OCI-LY3 (cell line): ENCODE results near the gene CHKB.

Source experiments
- H2AFZ ChIP-seq: fragments of 200-600, 300-600 bp; shearing (Covaris generic); 2 replicates; pipeline ENCODE4 v1.6.0; 2014; ENCODE audit warnings: antibody characterized with exemption, low read depth, low read length
- H3K27ac ChIP-seq: fragments of 200-600, 300-600 bp; sonication (generic); 2 replicates; pipeline ENCODE4 v1.5.1; 2014; ENCODE audit warnings: mild to moderate bottlenecking, low read length, moderate library complexity, mixed read lengths
- H3K27me3 ChIP-seq: fragments of 200-600, 300-600 bp; sonication (generic); 2 replicates; pipeline ENCODE4 v1.6.1; 2014; ENCODE audit warnings: low read depth, low read length, mixed read lengths
- H3K36me3 ChIP-seq: fragments of 200-600, 300-600 bp; sonication (generic); replicated peaks from 2 replicates; pipeline ENCODE3; 2014; ENCODE audit warnings: low read depth, low read length, mixed read lengths
- H3K4me1 ChIP-seq: fragments of 300-600, 200-600 bp; sonication (generic); 2 replicates; pipeline ENCODE4 v1.6.1; 2014; ENCODE audit warnings: low read length, mixed read lengths
- H3K4me2 ChIP-seq: fragments of 200-600, 300-600 bp; sonication (generic); 2 replicates; pipeline ENCODE4 v1.6.1; 2014; ENCODE audit warnings: low read length, mixed read lengths
- H3K4me3 ChIP-seq: fragments of 300-600, 200-600 bp; sonication (generic); 2 replicates; pipeline ENCODE4 v1.5.1; 2014; ENCODE audit warnings: antibody characterized with exemption, mild to moderate bottlenecking, low read length, moderate library complexity
- H3K79me2 ChIP-seq: fragments of 300-600, 200-600 bp; shearing (Covaris generic); 2 replicates; pipeline ENCODE4 v1.6.1; 2014; ENCODE audit warnings: mild to moderate bottlenecking, low read length, mixed read lengths
- H3K9ac ChIP-seq: fragments of 300-600, 200-600 bp; shearing (Covaris generic); 2 replicates; pipeline ENCODE4 v1.6.0; 2014; ENCODE audit warnings: mild to moderate bottlenecking, low read length, moderate library complexity
- H3K9me3 ChIP-seq: fragments of 200-600, 300-600 bp; shearing (Covaris generic); 2 replicates; pipeline ENCODE4 v1.6.1; 2014; ENCODE audit warnings: low read length, mixed read lengths; ENCODE audit not compliant: insufficient read depth
- H4K20me1 ChIP-seq: fragments of 200-600, 300-600 bp; sonication (generic); 2 replicates; pipeline ENCODE4 v1.6.1; 2016; ENCODE audit warnings: low read length, mixed read lengths; ENCODE audit not compliant: insufficient read depth
- CTCF ChIP-seq: fragments of 200-600, 300-600 bp; sonication (generic); IDR thresholded peaks from 2 replicates; pipeline ENCODE4 v1.5.1; 2014; ENCODE audit warnings: antibody characterized with exemption, low read length, low read depth
- EZH2phosphoT487 ChIP-seq: fragments of 200-600 bp; shearing (Covaris generic); IDR thresholded peaks from 2 replicates; pipeline ENCODE4 v1.6.1; 2018; ENCODE audit warnings: antibody characterized with exemption, mixed run types, low read depth

CHKB gene

GRCh38 chr22:50606165-50606945 is 23.7 kb upstream of the CHKB start:
- Histone ChIP-seq H4K20me1 (no peaks in the 10 kb centered on the region), H3K79me2 (no peaks in the 10 kb centered on the region), H3K4me2 (no peak overlapping the region), H2AFZ (no peak overlapping the region), H3K4me3 (no peak overlapping the region), H3K36me3 (no peaks in the 10 kb centered on the region), H3K9me3 (no peaks in the 10 kb centered on the region), H3K9ac (no peak overlapping the region), H3K27me3 (no peaks in the 10 kb centered on the region), H3K27ac (no peak overlapping the region), H3K4me1 (no peaks in the 10 kb centered on the region)
- TF ChIP-seq CTCF (peak; percentile 10), EZH2phosphoT487 (no peak)

- no peak for TF ChIP-seq CTCF
- TF ChIP-seq EZH2phosphoT487 = no peak
- no peaks in the 10 kb centered on the region for H3K79me2 ChIP-seq
- H3K36me3 ChIP-seq = no peaks in the 10 kb centered on the region
- no peaks in the 10 kb centered on the region for H3K9me3 ChIP-seq
- no peaks in the 10 kb centered on the region for H4K20me1 ChIP-seq
- H3K4me2 ChIP-seq = no peak overlapping the region
- H3K9ac ChIP-seq = no peak overlapping the region
- H3K4me3 ChIP-seq = no peak overlapping the region
- H3K27ac ChIP-seq = no peak overlapping the region
- H2AFZ ChIP-seq = no peak overlapping the region
- no peaks in the 10 kb centered on the region for H3K27me3 ChIP-seq
- H3K4me1 ChIP-seq = no peaks in the 10 kb centered on the region
These were observed 23.0 kb upstream of the CHKB start for GRCh38 chr22:50605613-50606074.

- Histone ChIP-seq H3K27me3 (no peaks in the 10 kb centered on the region), H3K4me2 (no peak overlapping the region), H2AFZ (no peak overlapping the region), H3K27ac (no peak overlapping the region), H3K9me3 (no peaks in the 10 kb centered on the region), H3K79me2 (no peaks in the 10 kb centered on the region), H4K20me1 (no peaks in the 10 kb centered on the region), H3K4me1 (no peaks in the 10 kb centered on the region), H3K9ac (no peak overlapping the region), H3K4me3 (no peak overlapping the region), H3K36me3 (no peaks in the 10 kb centered on the region)
- TF ChIP-seq EZH2phosphoT487 = no peak
These were observed 22.5 kb upstream of the CHKB start for GRCh38 chr22:50605002-50605612.

GRCh38 chr22:50604256-50605001 is 21.8 kb upstream of the CHKB start:
- no peak overlapping the region for H3K4me2 ChIP-seq
- no peak overlapping the region for H3K4me3 ChIP-seq
- H2AFZ ChIP-seq = no peak overlapping the region
- H3K9ac ChIP-seq = no peak overlapping the region
- TF ChIP-seq EZH2phosphoT487 (no peak), CTCF (no peak)
- H3K36me3 ChIP-seq = no peaks in the 10 kb centered on the region
- H3K4me1 ChIP-seq = no peaks in the 10 kb centered on the region
- H3K27me3 ChIP-seq = no peaks in the 10 kb centered on the region
- no peaks in the 10 kb centered on the region for H3K79me2 ChIP-seq
- no peak overlapping the region for H3K27ac ChIP-seq
- H3K9me3 ChIP-seq = no peaks in the 10 kb centered on the region
- no peaks in the 10 kb centered on the region for H4K20me1 ChIP-seq
